HFFc6 (cell line): ENCODE measurements around the gene AKIP1. TPM values are rescaled to one million over a fixed set of nuclear protein-coding genes. Genes with fewer than 3 reads are reported as not detected.

ENCODE experiments used
- DNase-seq: peaks from one replicate; pipeline ENCODE4 v3.0.0-alpha.2; 2018
- H3K27ac Mint-ChIP-seq: 2 replicates; pipeline ENCODE4 v1.8.0; 2020; ENCODE audit warnings: mild to moderate bottlenecking, mixed read lengths
- H3K27me3 Mint-ChIP-seq: 2 replicates; pipeline ENCODE4 v1.8.0; 2021; ENCODE audit warnings: mild to moderate bottlenecking, moderate library complexity, mixed read lengths; ENCODE audit not compliant: insufficient read depth
- H3K36me3 Mint-ChIP-seq: 2 replicates; pipeline ENCODE4 v1.8.0; 2021; ENCODE audit warnings: low read depth, mixed read lengths
- H3K4me1 Mint-ChIP-seq: 2 replicates; pipeline ENCODE4 v1.8.0; 2020; ENCODE audit warnings: low read depth, mixed read lengths
- H3K4me3 Mint-ChIP-seq: 2 replicates; pipeline ENCODE4 v1.8.0; 2020; ENCODE audit warnings: mild to moderate bottlenecking, moderate library complexity, mixed read lengths
- H3K9me3 Mint-ChIP-seq: 2 replicates; pipeline ENCODE4 v1.8.0; 2020; ENCODE audit warnings: mild to moderate bottlenecking, mixed read lengths
- total RNA-seq, 6 experiments: library from RNA; stranded (reverse); fragmentation: NEBNext Ultra II Directional; extraction: Animal tissue kit (Norgen Biotek cat#: 25700); gene quantifications; 2 replicates in 1 of 6; 3 replicates in 5 of 6; pipeline ENCODE4 v1.2.3, GENCODE V29; 2021
- TF ChIP-seq, protein P1 (sequence below): fragments of 200-600 bp; sonication (generic); IDR thresholded peaks from 2 replicates; pipeline ENCODE4 v1.5.0; 2021; ENCODE audit warnings: antibody characterized with exemption, mild to moderate bottlenecking

AKIP1 gene
- total RNA-seq, 6 experiments from 2014 or later = 39.9 to 47.3 (median 42.5) TPM

DNA sequence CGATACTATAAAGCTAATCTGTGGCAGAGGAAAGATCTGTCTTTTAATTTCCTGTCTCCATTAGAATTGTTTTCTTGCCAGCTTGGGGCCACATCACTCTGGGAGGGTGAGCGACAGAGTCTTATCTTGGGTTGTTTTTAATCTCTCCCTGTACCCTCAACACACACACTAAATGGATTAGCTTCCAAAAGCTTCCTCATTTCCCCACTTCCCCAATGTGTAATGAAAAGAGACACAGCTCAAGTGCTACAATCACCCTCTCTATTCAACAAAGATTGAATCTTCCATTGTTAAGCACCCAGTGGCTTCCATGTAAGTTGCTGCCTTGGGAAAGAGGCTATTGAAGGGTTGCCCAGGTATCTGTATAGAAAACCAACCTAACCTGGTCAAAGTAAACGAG is 37.9 kb downstream of the AKIP1 start:
- no peaks in the 10 kb centered on the region for H3K27me3 Mint-ChIP-seq
- H3K4me1 Mint-ChIP-seq = no peaks in the 10 kb centered on the region
- no peak overlapping the region for H3K4me3 Mint-ChIP-seq
- no peak for DNase-seq
- peaks cover 31% of the 10 kb centered on the region for H3K36me3 Mint-ChIP-seq
- H3K9me3 Mint-ChIP-seq = no peaks in the 10 kb centered on the region
- H3K27ac Mint-ChIP-seq = no peak overlapping the region
- TF ChIP-seq, protein P1, sequence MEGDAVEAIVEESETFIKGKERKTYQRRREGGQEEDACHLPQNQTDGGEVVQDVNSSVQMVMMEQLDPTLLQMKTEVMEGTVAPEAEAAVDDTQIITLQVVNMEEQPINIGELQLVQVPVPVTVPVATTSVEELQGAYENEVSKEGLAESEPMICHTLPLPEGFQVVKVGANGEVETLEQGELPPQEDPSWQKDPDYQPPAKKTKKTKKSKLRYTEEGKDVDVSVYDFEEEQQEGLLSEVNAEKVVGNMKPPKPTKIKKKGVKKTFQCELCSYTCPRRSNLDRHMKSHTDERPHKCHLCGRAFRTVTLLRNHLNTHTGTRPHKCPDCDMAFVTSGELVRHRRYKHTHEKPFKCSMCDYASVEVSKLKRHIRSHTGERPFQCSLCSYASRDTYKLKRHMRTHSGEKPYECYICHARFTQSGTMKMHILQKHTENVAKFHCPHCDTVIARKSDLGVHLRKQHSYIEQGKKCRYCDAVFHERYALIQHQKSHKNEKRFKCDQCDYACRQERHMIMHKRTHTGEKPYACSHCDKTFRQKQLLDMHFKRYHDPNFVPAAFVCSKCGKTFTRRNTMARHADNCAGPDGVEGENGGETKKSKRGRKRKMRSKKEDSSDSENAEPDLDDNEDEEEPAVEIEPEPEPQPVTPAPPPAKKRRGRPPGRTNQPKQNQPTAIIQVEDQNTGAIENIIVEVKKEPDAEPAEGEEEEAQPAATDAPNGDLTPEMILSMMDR = no peak

DNA sequence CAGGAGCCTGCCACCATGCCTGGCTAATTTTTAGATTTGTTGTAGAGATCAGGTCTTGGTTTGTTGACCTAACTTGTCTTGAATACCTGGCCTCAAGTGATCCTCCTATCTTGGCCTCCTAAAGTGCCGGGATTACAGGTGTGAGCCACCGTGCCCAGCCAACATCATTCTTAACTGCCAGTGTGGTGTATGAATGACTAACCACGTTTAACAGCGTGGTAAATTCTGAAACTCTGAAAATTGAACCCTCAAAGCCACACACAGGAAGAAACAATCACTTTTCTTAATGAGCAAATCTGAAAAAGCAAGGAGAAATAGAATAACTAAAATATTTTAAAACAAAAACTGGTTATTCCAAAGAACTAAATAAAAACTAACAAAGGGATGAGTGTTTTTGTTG is 45.9 kb downstream of the AKIP1 start:
- Mint-ChIP-seq H3K27me3 (no peaks in the 10 kb centered on the region; the same call in 1 of the 2 replicates), H3K4me1 (peaks cover 26% of the 10 kb centered on the region)
- TF ChIP-seq, protein P1 = no peak

DNA sequence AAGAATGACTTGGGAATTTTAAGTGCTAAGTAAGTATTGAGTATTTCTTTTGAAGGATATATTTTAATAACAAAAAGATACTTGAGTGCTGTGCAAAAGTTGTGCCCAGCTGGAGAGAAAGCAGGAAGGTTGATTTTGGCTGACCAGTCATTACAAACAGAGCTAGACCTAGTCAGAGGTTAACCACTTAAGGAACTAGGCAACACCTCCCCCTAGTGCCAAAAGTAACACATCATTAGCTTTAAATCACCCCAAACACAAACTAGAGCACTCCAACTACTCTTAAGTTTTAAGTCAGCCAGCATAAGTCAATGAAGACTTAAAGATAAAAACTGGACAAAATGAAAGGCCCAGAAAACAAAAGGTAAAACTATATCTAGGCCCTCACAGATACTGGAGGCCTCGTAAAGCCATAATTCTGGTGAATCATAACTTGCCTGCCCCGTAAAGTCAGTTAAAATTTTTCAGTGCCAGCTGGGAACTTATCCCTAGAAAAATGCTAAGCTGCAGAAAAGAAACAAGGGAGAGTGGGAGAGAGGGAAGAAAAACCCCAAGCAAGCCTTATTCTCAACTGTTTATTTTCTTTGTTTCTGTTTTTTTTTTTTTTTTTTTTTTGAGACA is 48.7 kb downstream of the AKIP1 start:
- H3K27me3 Mint-ChIP-seq = no peaks in the 10 kb centered on the region; the same call in 1 of the 2 replicates
- no peaks in the 10 kb centered on the region for H3K9me3 Mint-ChIP-seq
- 0 out of 2 replicates have a peak, but pooled peaks cover 6% of the 10 kb centered on the region for H3K36me3 Mint-ChIP-seq
- peak overlapping the region; percentile 67 for H3K27ac Mint-ChIP-seq
- peaks cover 41% of the 10 kb centered on the region for H3K4me1 Mint-ChIP-seq
- TF ChIP-seq, protein P1 = peak; percentile 82
- peak; percentile 61 for DNase-seq
- H3K4me3 Mint-ChIP-seq = peak overlapping the region; percentile 34; the same call in 1 of the 2 replicates

More for the DNA sequence above, 45.9 kb downstream of the AKIP1 start:
- no peak for DNase-seq
- H3K36me3 Mint-ChIP-seq = peaks cover 5% of the 10 kb centered on the region; the same call in 1 of the 2 replicates
- H3K27ac Mint-ChIP-seq = no peak overlapping the region
- H3K9me3 Mint-ChIP-seq = no peaks in the 10 kb centered on the region
- no peak overlapping the region for H3K4me3 Mint-ChIP-seq

DNA sequence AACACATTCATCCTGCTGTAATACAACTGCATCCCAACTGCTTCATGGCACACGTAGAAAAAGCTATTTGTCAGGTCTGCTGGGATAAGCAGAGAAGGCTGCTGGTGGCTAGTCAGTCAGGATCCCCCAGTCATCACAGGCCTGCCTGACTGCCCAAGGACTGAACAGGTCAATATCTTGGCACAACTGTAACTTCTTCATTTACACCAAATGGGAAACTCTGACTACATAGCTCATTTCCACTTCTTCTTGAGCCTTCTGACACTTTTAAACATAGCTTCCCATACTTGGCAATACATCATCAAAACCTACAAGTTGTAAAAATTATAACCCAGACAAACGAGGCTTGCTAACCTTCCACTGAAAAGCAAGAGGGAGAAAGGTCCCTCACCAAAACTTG is 50.4 kb downstream of the AKIP1 start:
- Mint-ChIP-seq H3K27ac (peak overlapping the region; percentile 5; the same call in 1 of the 2 replicates), H3K9me3 (no peaks in the 10 kb centered on the region), H3K4me3 (no peak overlapping the region), H3K27me3 (peaks cover 3% of the 10 kb centered on the region; the same call in 1 of the 2 replicates), H3K4me1 (peaks cover 46% of the 10 kb centered on the region), H3K36me3 (0 out of 2 replicates have a peak, but pooled peaks cover 6% of the 10 kb centered on the region)
- DNase-seq = no peak
- TF ChIP-seq, protein P1 = no peak

DNA sequence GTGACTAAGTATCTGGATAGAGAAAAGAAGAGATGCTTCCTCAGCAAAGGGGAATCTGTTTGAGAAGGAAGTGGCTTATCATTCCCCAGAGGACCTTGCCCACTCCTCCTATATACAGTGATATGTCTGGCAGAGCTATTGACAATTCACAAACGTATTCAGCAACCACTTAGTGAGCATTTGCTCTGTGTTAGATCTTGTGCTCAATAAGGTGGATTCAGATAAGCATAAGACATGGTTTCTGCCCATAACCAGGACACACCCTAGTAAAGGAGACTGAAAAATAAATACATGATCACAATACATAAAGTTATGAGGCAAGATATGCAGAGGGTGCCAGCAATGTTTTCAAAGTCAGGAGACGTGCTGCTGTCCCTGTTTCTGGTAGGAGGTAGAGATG is 51.9 kb downstream of the AKIP1 start:
- Mint-ChIP-seq H3K27ac (peak overlapping the region; percentile 92), H3K4me3 (peak overlapping the region; percentile 99), H3K4me1 (peaks cover 46% of the 10 kb centered on the region), H3K27me3 (peaks cover 3% of the 10 kb centered on the region; the same call in 1 of the 2 replicates), H3K9me3 (no peaks in the 10 kb centered on the region), H3K36me3 (0 out of 2 replicates have a peak, but pooled peaks cover 6% of the 10 kb centered on the region)
- TF ChIP-seq, protein P1 = no peak
- DNase-seq = no peak
